Cerebellar cortex (tissue), 1 donor: ENCODE results near the gene S1PR2.

Experiments used
- DNase-seq: peaks from one replicate; pipeline ENCODE4 v3.0.0-alpha.2; 2015; ENCODE audit warnings: low spot score

The S1PR2 gene, protein sequence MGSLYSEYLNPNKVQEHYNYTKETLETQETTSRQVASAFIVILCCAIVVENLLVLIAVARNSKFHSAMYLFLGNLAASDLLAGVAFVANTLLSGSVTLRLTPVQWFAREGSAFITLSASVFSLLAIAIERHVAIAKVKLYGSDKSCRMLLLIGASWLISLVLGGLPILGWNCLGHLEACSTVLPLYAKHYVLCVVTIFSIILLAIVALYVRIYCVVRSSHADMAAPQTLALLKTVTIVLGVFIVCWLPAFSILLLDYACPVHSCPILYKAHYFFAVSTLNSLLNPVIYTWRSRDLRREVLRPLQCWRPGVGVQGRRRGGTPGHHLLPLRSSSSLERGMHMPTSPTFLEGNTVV

GRCh38 chr19:10230861-10231611 lies at the start of gene S1PR2:
TSS of gene S1PR2 (minus strand) at chr19:10231331. CDS start at chr19:10224905, 6,426 bp downstream.
- peak; percentile 47 for DNase-seq

DNA sequence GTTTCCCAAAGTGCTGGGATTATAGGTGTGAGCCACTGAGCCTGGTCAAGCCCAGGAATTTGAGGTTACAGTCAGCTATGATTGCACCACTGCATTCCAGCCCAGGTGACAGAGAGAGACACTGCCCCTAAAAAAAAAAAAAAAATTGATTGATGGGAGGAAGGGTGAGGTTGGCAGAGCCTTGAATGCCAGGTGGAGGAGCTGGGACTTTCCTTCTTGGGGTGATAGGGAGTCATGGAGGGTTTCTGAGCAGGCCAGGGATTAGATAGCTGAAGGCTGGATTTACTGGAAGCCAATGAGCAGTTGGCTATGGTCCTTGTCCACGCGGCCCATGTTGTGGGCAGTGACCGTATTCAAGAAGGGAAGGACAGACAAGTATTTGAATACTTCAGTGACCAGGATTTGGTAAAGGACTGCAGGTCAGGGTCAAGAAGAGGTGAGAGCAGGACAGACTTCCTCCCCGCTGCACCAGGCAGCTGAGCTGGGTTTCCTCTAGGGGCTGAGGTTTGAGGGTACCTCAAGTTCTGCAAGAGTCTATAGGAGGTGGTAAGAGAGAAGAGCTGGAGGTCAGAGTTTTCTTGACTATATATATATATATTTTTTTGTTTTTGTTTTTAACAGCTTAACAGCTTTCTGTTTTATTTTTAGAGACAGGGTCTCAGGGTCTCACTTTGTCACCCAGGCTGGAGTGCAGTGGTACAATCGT lies 48.8 kb upstream of the S1PR2 start:
- no peak for DNase-seq

DNA sequence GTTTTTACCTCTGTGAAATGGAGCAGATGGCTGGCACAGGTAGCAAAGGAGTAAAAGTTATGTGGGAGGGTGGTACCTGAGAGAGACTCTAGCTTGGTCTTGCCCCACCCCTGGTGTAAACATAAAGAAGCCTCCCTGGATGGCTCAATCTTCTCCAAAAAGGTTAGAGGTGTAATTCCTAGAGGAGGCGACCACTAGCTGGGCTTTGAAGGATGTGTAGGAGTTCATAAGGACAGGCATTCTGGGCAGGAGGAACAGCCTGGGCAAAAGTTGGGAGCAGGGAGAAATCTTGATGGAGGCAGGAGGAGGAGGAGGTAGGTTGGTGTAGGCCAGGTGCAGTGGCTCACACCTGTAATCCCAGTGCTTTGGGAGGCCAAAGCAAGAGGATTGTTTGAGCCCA lies 47.8 kb upstream of the S1PR2 start:
- DNase-seq: no peak

DNA sequence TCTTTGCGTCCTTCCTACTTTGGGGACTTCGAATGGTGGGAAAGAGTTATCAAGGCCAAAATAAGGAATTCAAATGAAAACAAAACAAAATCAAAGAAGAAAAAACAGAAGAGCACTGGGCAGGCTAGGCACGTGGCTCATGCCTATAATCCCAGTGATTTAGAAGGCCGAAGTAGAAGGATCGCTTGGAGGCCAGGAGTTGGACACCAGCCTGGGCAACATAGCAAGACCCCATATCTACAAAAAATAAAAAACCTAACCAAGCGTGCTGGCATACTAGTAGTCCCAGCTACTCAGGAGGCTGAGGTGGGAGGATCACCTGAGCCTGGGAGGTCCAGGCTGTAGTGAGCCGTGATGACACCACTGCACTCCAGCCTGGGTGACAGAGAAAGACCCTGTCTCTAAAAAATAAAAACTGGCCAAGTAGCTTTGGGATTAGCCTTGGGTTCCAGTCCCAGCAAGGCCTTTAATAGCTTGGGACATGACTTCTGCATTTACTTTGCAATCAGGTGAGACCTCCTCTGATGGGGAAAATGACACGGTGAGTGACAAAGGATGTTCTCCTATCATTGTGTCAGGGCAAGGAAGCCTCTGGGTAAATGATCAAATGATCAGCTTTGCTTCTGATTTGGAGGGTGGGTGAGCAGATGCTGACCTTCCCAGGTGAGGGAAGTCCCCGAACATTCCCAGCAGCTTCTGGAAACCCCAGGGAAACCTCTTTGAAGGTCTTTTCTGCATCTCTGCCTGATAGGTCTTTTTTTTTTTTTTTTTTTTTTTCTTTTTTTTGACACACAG lies 46.9 kb upstream of the S1PR2 start:
- no peak for DNase-seq

- DNase-seq: no peak
Measured at GRCh38 chr19:10274589-10274988, 43.5 kb upstream of the S1PR2 start.

DNA sequence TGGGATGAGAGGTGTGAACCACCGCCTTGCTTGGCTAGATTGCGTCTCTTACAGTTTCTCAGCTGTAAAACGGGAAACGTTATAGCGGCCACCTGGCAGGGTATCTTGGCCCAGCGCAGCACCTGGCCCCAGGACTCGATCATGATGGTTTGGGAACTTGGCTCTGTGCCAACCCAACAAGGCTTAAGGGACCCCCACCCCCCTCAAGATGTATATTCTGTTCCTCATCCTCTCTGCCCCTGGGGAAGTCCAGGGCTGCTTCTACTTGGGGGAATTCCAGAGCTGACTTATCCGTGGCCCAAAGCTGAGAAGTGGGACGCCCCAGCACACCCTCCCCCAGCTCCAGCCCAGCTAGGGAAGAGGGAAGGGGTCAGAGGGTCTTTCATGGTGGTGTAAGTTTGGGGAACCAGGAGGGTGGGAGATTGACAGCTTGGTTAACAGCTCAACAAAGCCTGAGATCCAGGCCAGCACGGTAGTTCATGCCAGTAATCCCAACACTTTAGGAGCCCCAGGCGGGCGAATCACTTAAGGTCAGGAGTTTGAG lies 40.5 kb upstream of the S1PR2 start:
- no peak for DNase-seq

- DNase-seq: no peak
Measured at GRCh38 chr19:10270616-10271394, 39.7 kb upstream of the S1PR2 start, which contains the start of gene ICAM1. TSS of gene ICAM1 (plus strand) at chr19:10271120. CDS start at chr19:10271160, 40 bp downstream.

DNA sequence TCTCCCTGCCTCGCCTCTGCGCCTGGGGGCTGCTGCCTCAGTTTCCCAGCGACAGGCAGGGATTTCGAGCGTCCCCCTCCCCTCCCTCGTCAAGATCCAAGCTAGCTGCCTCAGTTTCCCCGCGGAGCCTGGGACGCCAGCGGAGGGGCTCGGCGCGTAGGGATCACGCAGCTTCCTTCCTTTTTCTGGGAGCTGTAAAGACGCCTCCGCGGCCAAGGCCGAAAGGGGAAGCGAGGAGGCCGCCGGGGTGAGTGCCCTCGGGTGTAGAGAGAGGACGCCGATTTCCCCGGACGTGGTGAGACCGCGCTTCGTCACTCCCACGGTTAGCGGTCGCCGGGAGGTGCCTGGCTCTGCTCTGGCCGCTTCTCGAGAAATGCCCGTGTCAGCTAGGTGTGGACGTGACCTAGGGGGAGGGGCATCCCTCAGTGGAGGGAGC lies 39.1 kb upstream of the S1PR2 start:
- DNase-seq: no peak

DNA sequence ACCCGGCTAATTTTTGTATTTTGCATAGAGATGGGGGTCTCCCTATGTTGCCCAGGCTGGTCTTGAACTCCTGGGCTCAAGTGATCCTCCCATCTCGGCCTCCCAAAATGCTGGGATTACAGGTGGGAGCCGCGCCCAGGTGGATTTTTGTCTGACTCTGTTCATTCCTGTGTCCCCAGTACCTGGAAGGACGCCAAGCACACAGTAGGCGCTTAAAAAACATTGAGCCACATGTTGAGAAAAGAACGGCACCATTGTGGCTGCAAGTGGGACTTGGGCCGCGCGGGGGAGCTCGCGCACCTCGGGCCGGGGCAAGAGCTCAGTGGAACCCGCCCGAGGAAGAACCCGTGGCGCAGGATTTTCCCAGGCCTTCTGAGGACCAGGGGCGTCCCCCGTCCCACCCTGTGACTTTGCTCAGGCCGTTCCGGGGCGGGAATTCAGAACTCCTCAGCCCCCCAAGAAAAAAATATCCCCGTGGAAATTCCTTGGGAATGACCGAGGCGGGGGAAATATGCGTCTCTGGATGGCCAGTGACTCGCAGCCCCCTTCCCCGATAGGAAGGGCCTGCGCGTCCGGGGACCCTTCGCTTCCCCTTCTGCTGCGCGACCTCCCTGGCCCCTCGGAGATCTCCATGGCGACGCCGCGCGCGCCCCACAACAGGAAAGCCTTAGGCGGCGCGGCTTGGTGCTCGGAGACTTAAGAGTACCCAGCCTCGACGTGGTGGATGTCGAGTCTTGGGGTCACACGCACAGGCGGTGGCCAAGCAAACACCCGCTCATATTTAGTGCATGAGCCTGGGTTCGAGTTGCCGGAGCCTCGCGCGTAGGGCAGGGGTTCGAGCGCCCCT lies 38.4 kb upstream of the S1PR2 start:
- DNase-seq: peak; percentile 60

GRCh38 chr19:10268071-10268470 lies 36.9 kb upstream of the S1PR2 start:
- no peak for DNase-seq

GRCh38 chr19:10266706-10267105 lies 35.6 kb upstream of the S1PR2 start:
- no peak for DNase-seq

GRCh38 chr19:10262771-10263170 lies 31.6 kb upstream of the S1PR2 start:
- no peak for DNase-seq

- no peak for DNase-seq
Measured at GRCh38 chr19:10260141-10260584, 29.0 kb upstream of the S1PR2 start.

GRCh38 chr19:10259162-10259905 lies 28.2 kb upstream of the S1PR2 start:
- DNase-seq: peak; percentile 83

- no peak for DNase-seq
Measured at GRCh38 chr19:10258080-10258710, 27.1 kb upstream of the S1PR2 start.

DNA sequence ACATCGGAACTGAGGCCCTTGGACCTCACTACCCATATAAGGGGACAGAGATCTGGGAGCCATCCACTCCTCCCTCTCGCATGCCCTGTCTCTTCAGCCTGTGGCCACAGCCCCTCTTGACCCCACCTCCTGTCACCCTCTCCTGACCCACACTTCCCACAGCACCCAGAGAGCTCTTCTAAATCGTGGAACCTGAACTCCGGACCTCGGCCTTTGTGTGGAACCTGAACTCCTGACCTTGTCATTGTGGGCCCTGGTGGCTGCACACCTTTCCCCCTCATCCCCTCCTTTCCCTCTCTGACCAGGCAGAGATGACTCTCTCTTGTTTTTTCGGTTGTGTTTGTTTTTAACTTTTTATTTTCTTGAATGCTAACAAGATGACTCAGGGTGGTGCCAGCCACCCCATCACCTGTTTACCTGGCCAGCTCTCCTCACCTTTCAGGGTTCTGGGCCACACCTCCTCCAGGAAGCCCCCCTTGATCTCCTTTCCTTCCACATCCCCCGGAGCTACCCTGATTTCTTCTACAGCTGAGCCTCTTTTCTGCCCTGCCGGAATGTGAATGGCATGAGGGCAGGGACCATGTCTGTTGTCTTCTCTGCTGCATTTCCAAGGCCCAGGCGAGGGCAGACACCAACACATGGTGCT lies 26.0 kb upstream of the S1PR2 start:
- DNase-seq: no peak

GRCh38 chr19:10256551-10256950 lies 25.4 kb upstream of the S1PR2 start:
- DNase-seq: no peak

GRCh38 chr19:10255358-10255757 lies 24.2 kb upstream of the S1PR2 start:
- no peak for DNase-seq
